ENCODE data around the gene AKR1C2.
"Not testable (repeated sequence)": the region's sequence is repeated elsewhere in the genome, so short reads cannot be mapped to it uniquely, and the experiment has no call there.

The AKR1C2 gene

DNA sequence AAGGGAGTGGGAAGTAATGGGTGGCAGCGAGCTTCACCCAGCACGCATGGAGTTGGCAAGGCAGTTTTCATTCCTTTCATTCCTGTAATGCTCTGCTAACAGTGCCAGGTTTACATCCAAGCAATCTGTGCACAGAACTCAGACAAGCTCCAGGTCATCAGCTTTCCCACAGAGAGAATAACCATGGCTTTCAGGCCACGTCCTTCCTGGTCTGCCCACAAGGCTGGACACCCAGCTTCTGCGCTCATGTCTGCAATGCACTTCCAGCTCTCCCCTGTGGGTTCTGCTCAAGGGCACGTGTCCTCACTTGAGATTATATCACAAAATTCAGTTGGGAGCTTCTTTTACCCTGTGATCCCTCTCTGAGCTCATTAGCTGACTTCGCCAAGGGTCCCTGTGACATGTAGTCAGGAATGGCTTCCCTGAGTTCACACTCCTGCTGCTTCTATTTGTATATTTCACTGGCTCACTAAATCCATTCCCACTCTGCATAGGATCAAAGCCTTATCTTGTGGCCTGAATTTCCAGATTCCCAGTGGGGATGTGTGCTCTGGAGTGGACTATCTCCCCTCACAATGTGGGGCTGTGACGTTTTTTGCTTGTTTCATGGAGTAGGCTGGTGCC lies 18.6 kb downstream of the AKR1C2 start:
- no peak for DNase-seq

DNA sequence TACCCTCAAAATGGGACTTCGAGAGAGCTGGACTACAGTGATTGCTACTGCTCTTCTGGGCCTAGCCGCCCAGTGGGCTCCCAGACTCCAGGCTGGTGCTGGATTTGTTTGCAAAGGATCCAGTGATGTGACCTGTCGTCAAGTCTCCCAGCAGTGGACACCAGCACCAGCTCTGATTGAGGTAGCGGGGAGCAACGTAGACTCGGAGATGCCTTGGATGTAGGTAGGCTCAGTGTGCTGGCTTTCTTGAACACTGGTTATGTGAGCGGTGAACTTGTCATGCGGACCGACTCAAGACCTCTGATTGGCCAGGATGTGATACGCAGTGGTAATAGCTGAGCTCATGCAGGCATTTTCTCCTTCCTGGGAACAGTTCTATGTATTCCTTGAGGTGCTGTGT lies 19.4 kb downstream of the AKR1C2 start:
- no peak for DNase-seq

DNA sequence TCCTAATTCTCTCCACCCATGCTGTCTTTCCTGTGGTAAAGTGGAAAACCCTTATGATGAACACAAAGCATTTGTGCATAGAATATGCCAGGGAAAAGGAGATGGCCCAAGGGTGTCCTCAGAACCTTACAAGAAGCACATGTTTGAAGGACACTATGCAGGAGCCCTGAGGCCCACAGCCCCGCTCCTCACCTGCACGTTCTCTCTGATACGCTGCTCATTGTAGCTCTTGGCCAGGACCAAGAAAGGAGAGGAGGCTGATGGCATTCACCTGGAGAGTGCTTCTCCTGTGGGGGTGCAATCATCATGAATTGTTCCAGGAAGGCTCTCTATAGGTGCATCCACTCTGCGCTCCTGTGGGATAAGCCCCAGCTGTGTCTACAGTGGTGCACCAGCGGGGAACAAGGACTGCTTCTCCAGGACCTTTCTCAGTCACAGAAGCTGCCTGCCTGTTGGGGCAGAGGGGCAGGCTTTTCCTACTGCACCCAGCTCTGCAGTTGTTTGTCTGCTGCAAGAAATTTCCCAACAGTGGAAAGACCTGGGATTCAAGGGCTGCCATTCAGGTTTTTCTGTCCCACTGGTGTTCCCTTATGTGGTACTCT lies 19.9 kb downstream of the AKR1C2 start:
- no peak for DNase-seq

DNA sequence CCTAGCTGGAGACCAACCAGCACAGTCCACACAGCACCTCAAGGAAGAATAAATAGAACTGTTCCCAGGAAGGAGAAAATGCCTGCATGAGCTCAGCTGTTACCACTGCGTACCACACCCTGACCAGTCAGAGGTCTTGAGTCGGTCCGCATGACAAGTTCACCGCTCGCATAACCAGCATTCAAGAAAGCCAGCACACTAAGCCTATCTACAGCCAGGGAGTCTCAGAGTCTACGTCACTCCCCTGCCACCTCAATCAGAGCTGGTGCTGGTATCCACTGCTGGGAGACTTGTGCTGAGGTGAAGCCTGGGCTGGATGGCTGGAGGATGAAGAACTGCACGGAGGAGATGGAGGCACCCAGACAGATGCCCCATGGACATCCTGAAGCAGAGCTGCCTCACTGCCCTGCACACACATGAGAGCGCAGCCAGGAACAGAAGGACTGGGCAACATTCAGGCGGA lies 20.9 kb downstream of the AKR1C2 start:
- no peak for DNase-seq

DNA sequence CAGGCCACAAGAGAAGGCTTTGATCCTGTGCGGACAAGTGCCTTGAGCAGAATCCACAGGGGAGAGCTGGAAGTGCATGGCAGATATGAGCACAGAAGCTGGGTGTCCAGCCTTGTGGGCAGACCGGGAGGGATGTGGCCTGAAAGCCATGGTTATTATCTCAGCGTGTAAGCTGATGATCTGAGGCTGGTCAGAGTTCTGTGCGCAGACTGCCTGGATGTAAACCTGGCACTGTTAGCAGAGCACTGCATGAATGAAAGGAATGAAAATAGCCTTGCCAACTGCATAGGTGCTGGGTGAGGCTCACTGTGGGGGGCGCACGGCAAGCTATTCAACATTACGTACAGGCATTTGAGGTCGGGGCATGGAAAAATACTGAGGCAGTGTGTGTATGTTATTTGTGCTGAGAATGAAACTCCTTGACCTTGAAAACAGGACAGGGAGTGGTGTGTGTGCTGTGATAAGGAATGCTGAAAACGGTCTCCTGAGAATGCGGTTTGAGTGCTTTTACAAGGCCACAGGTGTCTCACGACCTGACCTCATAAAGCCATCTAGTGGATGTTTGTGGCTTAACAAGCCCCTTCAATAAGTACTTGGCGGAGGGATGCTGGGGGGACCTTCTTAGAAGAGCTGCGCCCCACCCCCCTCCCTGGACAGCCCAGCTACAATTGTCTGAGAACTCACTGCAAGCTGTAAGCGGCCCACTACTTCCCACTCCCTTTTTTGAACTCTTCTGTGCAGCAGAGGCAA lies 21.8 kb downstream of the AKR1C2 start:
- DNase-seq = no peak

DNA sequence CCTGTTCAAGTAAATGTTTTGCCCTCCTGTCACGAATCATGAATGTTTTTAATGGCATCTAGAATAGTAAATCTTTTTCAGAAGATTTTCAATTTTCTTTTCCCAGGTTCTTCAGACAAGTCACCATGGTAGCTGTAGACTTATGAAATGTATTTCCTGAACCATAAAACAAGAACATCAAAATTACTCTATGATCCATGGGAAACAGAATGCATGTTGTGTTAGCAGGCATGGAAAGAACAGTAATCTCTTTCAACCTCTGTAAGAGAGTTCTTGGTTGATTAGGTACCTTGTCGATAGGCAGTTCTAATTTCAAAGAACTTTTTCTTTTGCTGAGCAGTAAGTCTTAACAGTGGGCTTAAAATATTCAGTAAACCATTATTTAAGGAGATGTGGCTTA lies 22.9 kb downstream of the AKR1C2 start:
- DNase-seq = no peak

DNA sequence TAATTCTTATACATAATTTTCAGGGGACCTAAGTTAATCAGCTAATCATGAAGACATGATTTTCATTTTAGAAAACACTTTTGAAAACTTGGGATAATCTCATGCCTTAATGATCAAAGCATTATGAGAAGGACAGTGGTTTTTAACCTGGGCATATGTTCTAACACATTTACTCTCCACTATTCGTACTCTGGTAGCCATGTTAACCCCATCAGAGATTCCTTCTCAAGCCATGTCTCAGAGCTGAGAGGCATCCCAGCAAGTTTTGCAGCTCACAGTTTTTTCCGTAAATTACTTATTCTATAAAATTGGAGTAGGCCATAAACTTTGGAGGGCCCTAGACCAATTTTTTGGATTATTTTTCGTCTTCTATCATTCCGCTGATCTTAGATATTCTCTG lies 24.8 kb downstream of the AKR1C2 start:
- DNase-seq = no peak

DNA sequence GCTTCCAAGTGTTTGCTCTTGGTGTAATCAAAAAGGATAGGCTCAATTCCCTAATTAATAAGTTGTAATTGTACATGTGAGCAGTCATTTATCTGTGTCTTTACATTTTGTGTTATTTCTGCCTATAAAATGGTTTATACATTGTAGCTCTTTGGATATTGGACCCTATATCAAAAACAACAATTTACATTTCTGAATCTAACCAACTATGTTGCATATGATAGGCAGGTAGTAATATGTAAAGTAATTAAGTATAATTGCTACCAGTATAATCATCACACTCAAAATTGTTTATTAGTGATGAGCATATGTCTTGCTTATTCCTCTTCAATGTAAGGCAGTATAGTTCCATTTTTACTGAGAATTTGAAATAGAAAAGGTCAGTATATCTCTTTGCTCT lies 26.6 kb downstream of the AKR1C2 start:
- DNase-seq = no peak

DNA sequence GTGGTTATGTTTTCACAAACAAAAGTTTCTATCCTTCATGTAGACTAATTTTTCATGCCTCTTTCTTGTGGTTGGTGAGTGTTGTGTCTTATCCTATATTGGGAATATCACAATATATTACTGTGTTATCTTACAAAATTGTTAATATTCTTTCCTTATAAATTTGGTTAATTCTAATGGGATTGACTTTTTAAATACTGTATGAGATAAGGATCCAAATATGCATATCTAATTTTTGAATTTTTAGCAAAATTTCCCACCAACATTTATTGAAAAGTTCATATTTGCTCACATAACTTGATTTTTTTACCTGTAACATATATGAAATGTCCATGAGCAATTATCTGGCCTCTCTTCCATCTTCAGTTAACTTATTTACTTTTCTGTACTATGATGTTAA lies 29.3 kb downstream of the AKR1C2 start:
- not testable (repeated sequence) for DNase-seq

DNA sequence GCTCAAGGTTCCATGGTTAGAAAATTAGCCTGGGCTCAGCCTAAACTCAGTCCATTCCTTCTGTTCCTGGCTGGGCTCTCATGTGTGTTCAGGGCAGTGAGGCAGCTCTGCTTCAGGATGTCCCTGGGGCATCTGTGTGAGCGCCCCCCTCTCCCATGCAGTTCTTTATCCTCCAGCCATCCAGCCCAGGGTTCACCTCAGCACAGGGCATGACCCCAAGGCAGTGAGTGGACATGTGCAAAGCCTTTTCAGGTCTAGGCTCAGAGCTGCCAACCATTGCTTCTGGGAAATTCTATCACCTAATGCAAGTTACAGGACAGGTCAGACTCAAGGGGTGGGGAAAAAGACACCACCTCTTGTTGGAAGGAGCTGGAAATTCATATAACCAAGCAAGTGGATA lies 30.4 kb downstream of the AKR1C2 start:
- DNase-seq = not testable (repeated sequence)

DNA sequence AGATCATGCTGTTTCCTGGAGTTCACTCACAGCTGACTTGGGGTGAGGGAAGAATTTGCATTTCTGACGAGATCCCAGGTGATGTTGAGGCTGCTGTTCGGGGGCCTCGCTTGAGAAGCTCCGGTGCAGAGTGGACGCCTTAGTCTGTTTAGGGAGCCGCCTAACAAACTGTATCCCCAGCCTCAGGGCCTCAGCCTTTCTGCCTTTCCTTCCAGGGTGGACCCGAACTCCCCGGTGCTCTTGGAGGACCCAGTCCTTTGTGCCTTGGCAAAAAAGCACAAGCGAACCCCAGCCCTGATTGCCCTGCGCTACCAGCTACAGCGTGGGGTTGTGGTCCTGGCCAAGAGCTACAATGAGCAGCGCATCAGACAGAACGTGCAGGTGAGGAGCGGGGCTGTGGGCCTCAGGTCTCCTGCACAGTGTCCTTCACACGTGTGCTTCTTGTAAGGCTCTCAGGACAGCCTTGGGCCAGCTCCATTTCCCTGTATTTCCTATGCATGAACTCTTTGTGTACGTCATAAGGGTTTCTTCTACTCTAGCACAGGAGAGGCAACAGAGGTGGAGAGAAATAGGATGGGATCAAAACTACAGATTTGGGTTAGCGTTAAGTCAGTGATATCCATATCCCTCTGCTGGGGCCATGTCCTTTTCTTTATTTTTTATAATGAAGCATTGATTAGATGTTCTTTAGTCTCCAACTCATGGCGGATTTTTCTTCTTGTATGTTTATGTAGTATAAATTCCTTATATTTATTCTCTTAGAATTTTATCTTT lies 31.1 kb downstream of the AKR1C2 start:
- not testable (repeated sequence) for DNase-seq

DNA sequence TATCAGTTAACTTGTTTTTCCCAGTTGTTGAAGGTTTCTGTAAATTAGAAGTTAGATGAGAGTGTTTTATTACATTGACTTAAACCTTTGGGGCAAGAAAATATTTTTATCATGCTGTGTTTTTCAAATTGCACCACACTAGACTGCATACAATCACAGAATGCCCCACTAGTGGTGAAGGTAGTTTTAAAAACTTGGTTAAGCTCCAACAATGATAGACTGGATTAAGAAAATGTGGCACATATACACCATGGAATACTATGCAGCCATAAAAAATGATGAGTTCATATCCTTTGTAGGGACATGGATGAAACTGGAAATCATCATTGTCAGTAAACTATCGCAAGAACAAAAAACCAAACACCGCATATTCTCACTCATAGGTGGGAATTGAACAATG lies 33.3 kb downstream of the AKR1C2 start:
- DNase-seq = not testable (repeated sequence)

DNA sequence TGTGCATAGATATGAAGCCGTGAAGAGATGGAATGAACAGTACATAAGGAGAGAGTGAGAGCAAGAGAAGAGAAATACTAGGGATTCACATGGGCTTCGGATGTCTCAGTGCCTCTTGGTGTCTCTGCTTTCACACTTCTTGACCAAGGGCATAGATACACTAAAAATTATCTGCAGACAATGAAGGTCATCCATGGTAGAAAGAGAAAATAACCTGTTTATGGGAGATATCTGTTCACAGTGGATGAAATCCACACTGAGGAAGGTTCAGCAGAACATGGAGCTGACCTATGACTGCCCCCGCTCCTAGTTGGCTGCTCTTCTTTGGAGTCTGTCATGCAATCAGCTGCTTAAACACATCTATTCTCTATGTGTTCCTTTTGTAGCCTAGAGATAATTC lies 34.4 kb downstream of the AKR1C2 start:
- DNase-seq = not testable (repeated sequence)

DNA sequence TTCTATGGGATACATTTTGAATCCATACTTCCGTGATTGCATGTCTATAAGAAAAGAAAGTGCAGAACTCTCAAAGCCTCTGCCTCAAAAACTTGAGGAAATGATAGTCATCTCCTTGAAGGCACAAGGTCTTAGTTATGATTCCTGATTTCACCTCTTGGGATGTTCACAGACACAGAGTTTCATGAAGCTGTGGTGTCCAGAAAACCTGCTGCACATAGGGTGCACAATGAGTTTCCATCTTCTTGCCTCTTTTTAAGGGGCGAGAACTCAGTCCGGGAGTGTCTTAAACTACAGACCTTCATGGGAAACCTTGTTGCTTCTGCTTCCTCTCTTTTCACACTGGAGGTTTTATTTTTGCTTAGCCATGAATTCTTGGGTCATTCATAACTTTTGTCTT lies 36.5 kb downstream of the AKR1C2 start:
- not testable (repeated sequence) for DNase-seq

DNA sequence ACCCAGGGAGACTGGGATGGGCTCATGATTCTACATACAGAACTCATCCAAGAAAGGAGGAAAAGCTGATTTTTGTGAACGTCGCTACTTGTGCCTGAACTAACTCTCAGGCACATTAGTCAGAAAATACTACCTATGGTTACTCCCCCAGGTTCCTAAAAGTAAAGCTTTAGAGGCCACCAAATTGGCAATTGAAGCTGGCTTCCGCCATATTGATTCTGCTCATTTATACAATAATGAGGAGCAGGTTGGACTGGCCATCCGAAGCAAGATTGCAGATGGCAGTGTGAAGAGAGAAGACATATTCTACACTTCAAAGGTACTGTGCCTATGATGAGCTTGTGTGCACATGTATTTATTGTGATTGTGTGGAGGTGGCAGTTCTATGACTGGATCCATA lies 37.9 kb downstream of the AKR1C2 start:
- DNase-seq = not testable (repeated sequence)

DNA sequence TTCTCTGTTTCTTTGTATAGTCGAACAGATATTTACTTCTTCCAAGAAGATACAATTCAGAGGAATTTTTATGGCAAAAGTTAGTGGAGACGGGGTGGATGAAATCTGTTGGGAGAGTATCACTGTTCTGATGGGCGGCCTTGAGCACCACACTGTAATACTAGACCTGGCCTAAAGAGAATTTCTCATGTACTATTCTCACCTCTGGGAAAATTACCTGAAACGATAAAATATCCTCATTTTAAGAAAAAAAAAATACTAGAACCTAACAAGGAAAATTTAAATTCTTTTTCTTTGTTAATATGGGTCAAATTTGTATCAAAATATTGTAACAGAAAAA lies 39.9 kb downstream of the AKR1C2 start:
- not testable (repeated sequence) for DNase-seq

DNA sequence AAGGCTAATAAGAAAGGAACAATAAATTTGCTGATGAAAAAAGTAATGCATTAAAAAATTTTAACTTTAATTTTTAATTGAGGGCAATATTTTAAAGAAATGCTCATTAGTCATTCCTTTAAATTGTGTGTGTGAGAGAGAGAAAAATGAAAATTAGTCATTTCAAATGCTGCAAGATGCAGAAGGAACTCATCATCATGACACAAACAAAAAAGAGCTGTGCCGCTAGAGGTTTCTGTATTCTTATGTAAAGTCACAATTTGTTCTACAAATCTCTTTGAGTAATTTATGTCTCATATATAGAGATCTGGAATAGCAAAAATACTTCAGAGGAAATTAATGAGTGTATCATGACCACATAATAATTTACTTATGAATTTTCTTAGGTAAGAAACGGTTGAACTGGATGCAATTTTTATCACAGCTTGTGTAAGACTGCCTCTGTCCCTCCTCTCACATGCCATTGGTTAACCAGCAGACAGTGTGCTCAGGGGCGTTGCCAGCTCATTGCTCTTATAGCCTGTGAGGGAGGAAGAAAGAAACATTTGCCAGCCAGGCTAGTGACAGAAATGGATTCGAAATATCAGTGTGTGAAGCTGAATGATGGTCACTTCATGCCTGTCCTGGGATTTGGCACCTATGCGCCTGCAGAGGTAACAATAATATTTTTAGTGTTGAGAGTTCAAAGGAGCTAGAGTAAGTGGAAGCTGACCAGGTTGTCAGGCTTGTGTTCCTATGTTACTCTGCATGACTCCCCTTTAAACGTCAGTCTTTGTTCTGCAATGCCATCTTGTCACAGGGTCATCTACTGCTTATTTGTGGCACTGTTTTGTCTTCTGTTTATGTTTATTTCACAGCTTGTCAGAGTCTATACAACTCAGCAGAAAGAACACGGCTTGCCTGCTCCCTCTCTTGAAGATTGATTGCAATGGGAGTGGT lies 40.5 kb downstream of the AKR1C2 start, which contains the start of gene AKR1C1:
Gene AKR1C1 (plus strand): TSS at position 540 of the 939 bp plus-strand sequence. CDS start 30 bp downstream, at position 570.
- not testable (repeated sequence) for DNase-seq

DNA sequence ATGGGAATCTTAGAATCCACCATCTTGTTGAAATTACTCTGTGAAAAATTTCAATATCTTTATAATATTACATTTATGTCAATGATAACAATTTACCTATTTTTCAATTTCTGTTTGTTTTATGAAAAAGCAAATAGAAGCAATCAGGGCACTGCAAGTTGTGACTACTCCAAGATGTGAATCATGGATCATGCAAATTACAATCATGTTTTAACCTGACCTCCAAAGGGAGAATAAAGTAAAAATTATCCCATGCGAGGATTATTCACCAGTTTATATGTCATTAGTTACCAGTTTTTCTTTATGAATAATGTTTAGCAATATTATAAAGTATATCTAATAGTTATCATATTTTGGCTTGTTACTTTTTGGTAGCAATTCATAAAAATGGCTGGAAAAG lies 41.3 kb downstream of the AKR1C2 start:
- not testable (repeated sequence) for DNase-seq

DNA sequence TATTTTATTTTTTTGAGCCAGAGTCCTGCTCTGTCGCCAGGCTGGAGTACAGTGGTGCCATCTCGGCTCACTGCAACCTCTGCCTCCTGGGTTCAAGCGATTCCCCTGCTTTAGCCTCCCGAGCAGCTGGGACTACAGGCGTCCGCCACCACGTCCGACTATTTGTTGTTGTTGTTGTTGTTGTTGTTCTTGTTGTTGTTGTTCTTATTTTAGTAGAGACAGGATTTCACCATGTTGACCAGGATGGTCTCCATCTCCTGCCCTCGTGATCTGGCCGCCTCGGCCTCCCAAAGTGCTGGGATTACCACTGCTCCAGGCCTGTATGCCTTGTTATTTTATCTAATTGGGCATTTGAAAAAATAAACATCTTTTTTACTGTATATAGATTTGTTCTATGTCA lies 42.1 kb downstream of the AKR1C2 start:
- DNase-seq = not testable (repeated sequence)

DNA sequence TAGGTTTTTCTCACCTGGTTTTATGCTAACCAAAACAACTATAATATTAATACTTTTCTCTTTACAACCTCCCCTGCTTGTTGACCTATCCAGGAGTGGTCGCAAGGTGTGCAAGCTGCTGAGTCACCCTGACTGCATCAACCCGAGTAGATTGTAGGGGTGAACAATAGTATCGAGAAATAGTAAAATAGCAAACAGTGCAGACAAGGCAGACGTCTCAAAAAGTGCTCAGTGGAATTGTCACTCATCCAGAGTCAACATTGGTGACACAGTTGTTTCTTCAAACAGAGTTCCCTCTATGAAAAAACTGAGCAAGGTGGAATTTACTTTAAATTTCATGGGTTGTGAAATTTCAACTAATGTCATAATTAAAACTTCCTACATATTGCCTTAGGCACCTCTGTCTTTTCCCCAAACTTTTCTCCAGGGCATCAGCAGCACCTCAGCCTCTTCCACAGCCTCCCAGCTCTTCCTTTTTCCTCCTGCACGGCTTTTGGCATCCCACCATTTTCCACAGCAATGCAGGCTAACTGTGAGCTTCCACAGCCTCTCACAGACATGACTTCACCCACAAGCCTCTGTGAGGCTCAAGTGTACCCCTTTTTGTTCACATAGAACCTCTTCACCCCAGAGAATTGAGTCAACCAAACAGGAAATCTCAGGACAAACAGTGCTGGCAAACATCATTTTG lies 46.6 kb downstream of the AKR1C2 start:
- not testable (repeated sequence) for DNase-seq

DNA sequence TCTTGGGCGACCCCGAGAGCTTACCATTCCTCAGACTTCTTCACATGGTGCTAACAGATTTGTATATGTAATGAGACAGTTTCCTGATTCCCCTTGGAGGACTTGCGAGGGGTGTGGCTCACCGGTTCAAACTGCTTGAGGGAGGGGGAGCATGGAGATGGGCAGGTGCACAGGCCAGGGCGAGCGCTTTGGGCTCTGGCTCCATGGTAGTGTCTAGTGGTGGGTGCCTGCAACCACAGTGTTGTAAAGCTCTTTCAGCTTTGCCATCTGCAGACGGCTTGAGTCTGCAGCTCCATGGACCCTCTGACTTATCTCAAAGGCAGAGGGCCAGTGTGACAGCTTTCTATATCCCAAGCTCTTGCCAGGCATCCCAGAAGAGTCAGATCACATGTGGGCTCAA lies 47.6 kb downstream of the AKR1C2 start:
- DNase-seq = not testable (repeated sequence)

DNA sequence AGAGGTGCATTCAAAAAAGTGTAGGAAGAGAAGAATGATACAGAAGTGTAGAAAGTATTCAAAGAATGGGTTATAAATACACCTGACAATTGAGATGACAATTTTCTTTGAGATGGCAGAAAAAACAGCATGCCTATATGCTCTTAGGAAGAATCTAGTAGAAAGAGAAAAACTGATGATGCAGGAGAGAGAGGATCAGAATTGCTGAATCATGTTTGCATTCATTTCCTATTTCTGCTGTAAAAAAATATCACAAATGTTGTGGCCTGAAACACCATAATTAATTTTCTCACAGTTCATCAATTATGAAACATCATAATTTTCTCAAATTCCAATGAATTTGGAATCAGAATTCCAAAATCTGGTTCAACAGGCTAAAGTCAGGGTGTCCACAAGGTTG lies 50.3 kb downstream of the AKR1C2 start:
- DNase-seq = no peak
